ENCODE data around the gene SPOCK1. TPM values are rescaled to one million over a fixed set of nuclear protein-coding genes. Genes with fewer than 3 reads are reported as not detected.

The SPOCK1 gene
- polyA plus RNA-seq, 2 of the 4 experiments (the other 2 are of a cell fraction), result 28.9 to 40.8 TPM

- no peaks in the 10 kb centered on the region for H3K9me3 ChIP-seq
- 58% methylated on average over 3 of the region's 3 CpGs for WGBS (ENCODE audit: missing lambda C conversion rate)
- no peak overlapping the region for H3K4me2 ChIP-seq
- no peak overlapping the region for H3K27ac ChIP-seq
- ChIA-PET POLR2A (no interaction called here), CTCF (interaction anchor here (1.3 kb wide), 1 partner anchor 21 kb away, joined by 3 read pairs; no protein-coding TSS in a partner anchor)
- H3K4me3 ChIP-seq, result no peak overlapping the region
- ATAC-seq, result no peak
- DNase-seq (ENCODE audit: low read depth in 1 of 2, low spot score in 1 of 2), result no peak
- H3K4me1 ChIP-seq, result peaks cover 10% of the 10 kb centered on the region; the same call in 1 of the 3 replicates
- no peak for FAIRE-seq
- no peak for TF ChIP-seq POLR2A (IDR thresholded peaks at IDR 0.05; ENCODE audit: low read length)
Measured at GRCh38 chr5:137073189-137073588, 425.9 kb downstream of the SPOCK1 start.

DNA sequence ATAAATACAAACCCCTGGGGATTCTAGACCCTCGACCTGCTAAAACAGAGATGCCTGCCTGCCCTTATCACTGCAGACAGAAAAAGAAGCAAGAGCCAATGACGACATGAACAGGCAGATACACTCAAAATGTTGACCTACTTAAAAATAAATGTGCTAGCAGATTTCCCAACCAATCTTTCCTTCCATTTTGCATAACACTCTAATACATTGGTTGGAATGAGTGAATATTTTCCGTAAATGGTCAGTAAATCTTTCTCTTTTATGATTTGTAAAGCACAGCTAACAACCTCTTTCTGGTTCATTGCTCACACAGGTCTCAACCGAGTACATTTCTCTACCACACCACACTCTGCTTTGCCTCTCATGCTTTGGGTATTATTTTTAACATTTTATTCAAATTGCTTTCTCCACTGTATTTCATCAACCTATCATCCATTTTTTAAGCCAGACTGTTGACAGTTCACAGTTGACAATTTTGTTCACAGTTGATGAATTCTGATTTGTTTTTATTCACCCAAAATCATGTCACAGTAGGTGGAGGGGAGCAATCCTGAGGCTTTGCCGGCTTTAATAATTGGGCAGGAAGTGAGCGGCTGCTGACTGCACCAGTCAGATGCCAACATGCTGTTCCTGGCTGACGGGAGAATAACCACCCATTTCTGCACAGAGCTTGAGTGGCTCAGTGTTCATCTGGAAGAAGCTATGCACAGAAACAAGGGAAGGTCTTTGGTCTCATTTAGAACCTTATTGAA is 426.6 kb downstream of the SPOCK1 start:
- Histone ChIP-seq H3K4me1 (peaks cover 4% of the 10 kb centered on the region; the same call in 1 of the 3 replicates), H3K9me3 (no peaks in the 10 kb centered on the region), H3K27ac (no peak overlapping the region), H3K4me2 (no peak overlapping the region), H3K4me3 (no peak overlapping the region)
- 50% methylated on average over 7 of the region's 7 CpGs for WGBS (ENCODE audit: missing lambda C conversion rate)
- ATAC-seq (no peak), FAIRE-seq (no peak), DNase-seq (ENCODE audit: low read depth in 1 of 2, low spot score in 1 of 2) (no peak)
- ChIA-PET POLR2A (no interaction called here), CTCF (interaction anchor here (1.3 kb wide), 1 partner anchor 21 kb away, joined by 3 read pairs; no protein-coding TSS in a partner anchor)
- TF ChIP-seq POLR2AphosphoS2 (conservative IDR thresholded peaks at IDR 0.05; ENCODE audit: low read length), result no peak
- TF ChIP-seq EHMT2 (IDR thresholded peaks at IDR 0.05; ENCODE audit: low read depth), result no peak
- no peak for TF ChIP-seq HES2 (IDR thresholded peaks at IDR 0.05)
- TF ChIP-seq HDAC2 (IDR thresholded peaks at IDR 0.05), result no peak
- no peak for TF ChIP-seq ZC3H11A (IDR thresholded peaks at IDR 0.05)
- TF ChIP-seq ESRRA (IDR thresholded peaks at IDR 0.05; ENCODE audit: borderline replicate concordance, low read length), result no peak
- no peak for TF ChIP-seq CHD4 (IDR thresholded peaks at IDR 0.05; ENCODE audit: borderline replicate concordance)
- TF ChIP-seq NPAS2 (CRISPR knock-in tag; IDR thresholded peaks at IDR 0.05; ENCODE audit: borderline replicate concordance), result no peak
- no peak for TF ChIP-seq ZNF302 (CRISPR knock-in tag; IDR thresholded peaks at IDR 0.05)
- no peak for TF ChIP-seq RARB (CRISPR knock-in tag; IDR thresholded peaks at IDR 0.05)
- TF ChIP-seq MAFK (IDR thresholded peaks at IDR 0.05; ENCODE audit: partially characterized antibody), result no peak
- TF ChIP-seq CBX2 (IDR thresholded peaks at IDR 0.05; ENCODE audit: borderline replicate concordance, low read depth), result no peak

DNA sequence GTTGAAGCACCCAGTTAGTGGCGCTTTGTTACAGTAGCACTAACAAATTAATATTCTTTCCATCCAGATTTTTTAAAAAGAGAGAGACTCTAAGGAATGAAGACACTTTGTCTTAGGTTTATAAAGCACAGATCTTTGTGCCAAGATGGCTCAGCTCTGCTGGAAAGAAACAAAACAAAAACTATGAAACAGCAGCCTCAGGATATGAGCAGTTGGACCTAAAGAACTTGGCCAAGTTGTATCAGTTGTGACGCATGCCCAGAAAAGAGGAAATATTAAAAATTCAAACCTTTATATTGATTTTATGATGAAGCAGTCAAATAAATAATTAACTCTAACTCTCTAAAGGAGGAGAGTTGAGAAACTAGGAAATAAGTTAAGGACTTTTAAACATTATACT is 427.2 kb downstream of the SPOCK1 start:
- Histone ChIP-seq H3K4me2 (no peak overlapping the region), H3K4me1 (no peaks in the 10 kb centered on the region), H3K9me3 (no peaks in the 10 kb centered on the region), H3K27ac (no peak overlapping the region), H3K4me3 (no peak overlapping the region)
- 76% methylated on average over 2 of the region's 2 CpGs for WGBS (ENCODE audit: missing lambda C conversion rate)
- no peak for ATAC-seq
- DNase-seq (ENCODE audit: low read depth in 1 of 2, low spot score in 1 of 2), result no peak
- no peak for FAIRE-seq
- ChIA-PET POLR2A (no interaction called here), CTCF (no interaction called here)
- TF ChIP-seq TFCP2L1 (CRISPR knock-in tag; IDR thresholded peaks at IDR 0.05) (no peak), RNF2 (IDR thresholded peaks at IDR 0.05; ENCODE audit: borderline replicate concordance, low read depth) (no peak), HEYL (CRISPR knock-in tag; IDR thresholded peaks at IDR 0.05) (no peak), ZFP36 (IDR thresholded peaks at IDR 0.05; ENCODE audit: borderline replicate concordance, partially characterized antibody) (no peak), POLR2AphosphoS2 (conservative IDR thresholded peaks at IDR 0.05; ENCODE audit: low read length) (no peak), FOSL2 (IDR thresholded peaks at IDR 0.05) (no peak), FOSL2 (CRISPR knock-in tag; IDR thresholded peaks at IDR 0.05) (no peak), MAZ (IDR thresholded peaks at IDR 0.05; ENCODE audit: borderline replicate concordance, low read depth, low read length) (no peak), NFE2L2 (conservative IDR thresholded peaks at IDR 0.05; ENCODE audit: low read length) (no peak), RCOR1 (IDR thresholded peaks at IDR 0.05; ENCODE audit: low read depth, low read length) (no peak), EHF (CRISPR knock-in tag; IDR thresholded peaks at IDR 0.05) (no peak), NPAS2 (CRISPR knock-in tag; IDR thresholded peaks at IDR 0.05; ENCODE audit: borderline replicate concordance) (no peak), CTCF (IDR thresholded peaks at IDR 0.05) (no peak), RFX5 (IDR thresholded peaks at IDR 0.05) (no peak), MAFK (IDR thresholded peaks at IDR 0.05; ENCODE audit: partially characterized antibody) (no peak), CHD2 (IDR thresholded peaks at IDR 0.05; ENCODE audit: low read length, partially characterized antibody) (no peak), RARB (CRISPR knock-in tag; IDR thresholded peaks at IDR 0.05) (no peak)
